ENCODE results near the gene RCAN2.

Gene RCAN2

DNA sequence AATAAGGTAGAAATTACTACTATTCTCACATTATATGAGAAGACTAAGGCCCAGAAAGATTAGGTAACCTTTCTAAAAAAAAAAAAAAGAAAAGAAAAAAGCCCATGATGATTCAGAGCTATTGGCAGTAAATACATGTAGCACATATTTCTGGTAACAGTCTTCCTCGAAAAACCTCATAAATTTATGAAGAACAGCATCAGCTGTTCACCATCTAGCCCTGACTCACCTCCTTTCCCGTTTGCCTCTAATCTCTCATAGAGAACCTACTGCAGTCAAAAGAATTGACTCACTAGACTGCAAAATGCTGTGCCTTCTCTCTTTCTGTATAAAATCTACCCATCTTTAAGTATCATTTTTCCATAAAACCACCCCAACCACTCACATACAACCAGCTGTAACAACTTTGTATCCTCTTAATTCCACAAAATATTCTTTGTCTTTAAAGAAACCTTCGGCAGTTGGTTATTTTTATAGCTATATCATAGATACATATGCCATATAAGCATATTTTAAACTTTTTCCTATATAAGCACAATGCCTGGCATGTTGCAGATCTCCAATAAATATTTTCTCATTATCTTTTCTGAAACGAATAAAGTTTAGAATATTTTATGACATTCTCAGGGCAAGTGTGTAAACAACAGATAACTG is 167.8 kb downstream of the RCAN2 start:
- no peaks in the 10 kb centered on the region for H3K9me3 ChIP-seq
- H3K27me3 ChIP-seq: no peaks in the 10 kb centered on the region
- no peaks in the 10 kb centered on the region for H3K36me3 ChIP-seq
- no peak overlapping the region for H3K4me3 ChIP-seq (ENCODE audit: low read depth in 1 of 2, low read length in 1 of 2)
- no peak overlapping the region for H3K27ac ChIP-seq
- TF ChIP-seq, protein P1, sequence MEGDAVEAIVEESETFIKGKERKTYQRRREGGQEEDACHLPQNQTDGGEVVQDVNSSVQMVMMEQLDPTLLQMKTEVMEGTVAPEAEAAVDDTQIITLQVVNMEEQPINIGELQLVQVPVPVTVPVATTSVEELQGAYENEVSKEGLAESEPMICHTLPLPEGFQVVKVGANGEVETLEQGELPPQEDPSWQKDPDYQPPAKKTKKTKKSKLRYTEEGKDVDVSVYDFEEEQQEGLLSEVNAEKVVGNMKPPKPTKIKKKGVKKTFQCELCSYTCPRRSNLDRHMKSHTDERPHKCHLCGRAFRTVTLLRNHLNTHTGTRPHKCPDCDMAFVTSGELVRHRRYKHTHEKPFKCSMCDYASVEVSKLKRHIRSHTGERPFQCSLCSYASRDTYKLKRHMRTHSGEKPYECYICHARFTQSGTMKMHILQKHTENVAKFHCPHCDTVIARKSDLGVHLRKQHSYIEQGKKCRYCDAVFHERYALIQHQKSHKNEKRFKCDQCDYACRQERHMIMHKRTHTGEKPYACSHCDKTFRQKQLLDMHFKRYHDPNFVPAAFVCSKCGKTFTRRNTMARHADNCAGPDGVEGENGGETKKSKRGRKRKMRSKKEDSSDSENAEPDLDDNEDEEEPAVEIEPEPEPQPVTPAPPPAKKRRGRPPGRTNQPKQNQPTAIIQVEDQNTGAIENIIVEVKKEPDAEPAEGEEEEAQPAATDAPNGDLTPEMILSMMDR (IDR thresholded peaks at IDR 0.05): no peak
- H3K4me1 ChIP-seq (ENCODE audit: control insufficient read depth in 1 of 2, insufficient read depth in 1 of 2, low read depth in 1 of 2, low read length in 1 of 2): no peaks in the 10 kb centered on the region

DNA sequence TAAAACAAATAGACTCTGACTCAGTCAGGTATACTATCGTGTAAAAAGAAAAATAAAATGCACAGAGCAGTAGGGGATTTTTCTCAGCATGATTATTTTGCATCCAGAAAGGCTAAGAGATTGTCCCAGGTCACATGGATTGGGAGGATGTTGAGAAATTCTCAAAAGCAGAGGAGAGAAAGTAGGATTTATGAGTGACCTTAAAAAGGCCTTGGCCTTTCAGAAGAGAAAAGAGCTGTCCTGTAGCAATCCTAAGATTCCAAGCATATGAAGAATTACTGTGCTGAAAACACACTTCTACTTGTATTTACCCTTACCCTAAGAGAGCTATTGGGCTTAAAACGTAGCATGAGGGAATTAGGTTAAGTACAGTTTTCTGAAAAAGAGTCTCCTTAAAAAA is 170.7 kb downstream of the RCAN2 start:
- H3K27ac ChIP-seq: no peak overlapping the region
- no peaks in the 10 kb centered on the region for H3K27me3 ChIP-seq
- no peaks in the 10 kb centered on the region for H3K4me1 ChIP-seq (ENCODE audit: control insufficient read depth in 1 of 2, insufficient read depth in 1 of 2, low read depth in 1 of 2, low read length in 1 of 2)
- TF ChIP-seq, protein P1 (IDR thresholded peaks at IDR 0.05): no peak
- H3K9me3 ChIP-seq: no peaks in the 10 kb centered on the region
- H3K4me3 ChIP-seq (ENCODE audit: low read depth in 1 of 2, low read length in 1 of 2): no peak overlapping the region
- H3K36me3 ChIP-seq: no peaks in the 10 kb centered on the region

DNA sequence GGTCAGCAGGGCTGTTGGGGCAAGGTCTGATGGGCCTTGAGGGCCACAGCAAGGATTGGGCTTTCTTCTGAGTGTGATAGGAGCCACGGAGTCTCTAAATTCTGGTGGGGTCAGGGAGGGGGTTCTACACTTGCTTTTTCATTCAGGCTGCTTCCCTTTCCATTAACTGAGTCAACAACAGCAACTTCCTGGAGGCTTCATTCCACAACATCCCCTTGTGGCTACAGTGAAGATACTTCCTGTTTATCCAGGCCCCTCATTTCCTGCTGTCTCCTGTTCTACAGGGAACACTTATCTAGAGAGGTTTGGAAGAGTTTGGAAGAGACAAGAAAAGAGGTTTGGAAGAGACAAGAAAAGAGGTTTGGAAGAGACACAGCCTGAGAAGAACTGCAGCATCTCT is 175.7 kb downstream of the RCAN2 start:
- Histone ChIP-seq H3K36me3 (no peaks in the 10 kb centered on the region), H3K9me3 (no peaks in the 10 kb centered on the region), H3K4me3 (ENCODE audit: low read depth in 1 of 2, low read length in 1 of 2) (no peak overlapping the region), H3K27ac (no peak overlapping the region), H3K4me1 (ENCODE audit: control insufficient read depth in 1 of 2, insufficient read depth in 1 of 2, low read depth in 1 of 2, low read length in 1 of 2) (no peaks in the 10 kb centered on the region), H3K27me3 (no peaks in the 10 kb centered on the region)
- TF ChIP-seq, protein P1 (IDR thresholded peaks at IDR 0.05): no peak

DNA sequence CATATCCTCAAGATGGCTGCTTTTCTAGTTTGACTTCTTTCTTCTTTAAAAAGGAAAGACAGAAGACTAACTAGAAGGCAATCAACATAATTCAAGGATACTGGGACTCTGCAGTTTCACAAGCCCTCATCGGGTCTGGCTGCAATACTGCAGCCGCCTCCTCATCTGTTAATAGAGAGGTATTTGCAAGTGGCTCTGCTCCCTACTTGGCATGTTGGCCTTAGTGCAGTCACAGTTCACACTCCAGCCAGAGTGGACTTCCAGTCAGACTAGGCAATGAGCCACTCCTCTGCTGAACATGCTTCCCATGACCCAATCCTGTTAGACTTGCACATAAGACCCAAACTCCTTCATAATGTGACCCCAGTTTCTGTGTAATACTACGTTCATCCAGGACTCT is 178.6 kb downstream of the RCAN2 start:
- H3K27ac ChIP-seq: no peak overlapping the region
- TF ChIP-seq, protein P1 (IDR thresholded peaks at IDR 0.05): no peak

DNA sequence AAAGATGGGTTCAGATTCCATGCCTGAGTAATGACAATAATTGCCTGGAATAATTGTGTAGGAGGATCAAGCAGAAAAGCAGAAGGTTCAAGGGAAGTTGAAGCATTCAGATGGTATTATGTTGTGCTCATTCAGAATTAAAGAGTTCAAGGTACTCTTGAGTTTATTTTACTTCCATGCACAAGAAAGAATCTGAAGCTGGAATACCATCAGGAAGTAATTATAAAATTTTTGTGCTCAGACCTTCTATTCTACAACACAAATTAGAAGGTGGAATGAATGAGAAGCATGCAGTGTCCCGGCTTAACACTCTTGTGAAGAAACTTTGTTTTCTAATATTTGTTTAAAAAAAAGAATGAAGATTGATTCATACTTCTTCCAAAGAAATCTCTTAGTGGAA is 181.1 kb downstream of the RCAN2 start:
- Histone ChIP-seq H3K4me1 (ENCODE audit: control insufficient read depth in 1 of 2, insufficient read depth in 1 of 2, low read depth in 1 of 2, low read length in 1 of 2) (no peaks in the 10 kb centered on the region), H3K4me3 (ENCODE audit: low read depth in 1 of 2, low read length in 1 of 2) (no peak overlapping the region), H3K9me3 (no peaks in the 10 kb centered on the region), H3K27me3 (no peaks in the 10 kb centered on the region), H3K36me3 (no peaks in the 10 kb centered on the region), H3K27ac (no peak overlapping the region)
- TF ChIP-seq, protein P1 (IDR thresholded peaks at IDR 0.05): no peak

More for the DNA sequence above, 178.6 kb downstream of the RCAN2 start:
- Histone ChIP-seq H3K27me3 (no peaks in the 10 kb centered on the region), H3K4me1 (ENCODE audit: control insufficient read depth in 1 of 2, insufficient read depth in 1 of 2, low read depth in 1 of 2, low read length in 1 of 2) (no peaks in the 10 kb centered on the region), H3K9me3 (no peaks in the 10 kb centered on the region), H3K36me3 (no peaks in the 10 kb centered on the region), H3K4me3 (ENCODE audit: low read depth in 1 of 2, low read length in 1 of 2) (no peak overlapping the region)
